ENCODE data around the gene ANKHD1. TPM values are rescaled to one million over a fixed set of nuclear protein-coding genes. Genes with fewer than 3 reads are reported as not detected.

The ANKHD1 gene
- total RNA-seq, 2 experiments from 2014 or later = 99.3 to 103 TPM

GRCh38 chr5:140563596-140563995 lies 162.0 kb downstream of the ANKHD1 start:
- intact Hi-C loops (cut with micrococcal nuclease) = loop anchor here (10.0 kb wide), 1 partner anchor 141 kb away; the partner anchor contains the start of gene ZMAT2
- ATAC-seq (no peak), DNase-seq (peak; percentile 25)
- Mint-ChIP-seq H3K4me3 (peak overlapping the region; percentile 88), H3K4me1 (ENCODE audit: low read depth) (peaks cover 45% of the 10 kb centered on the region), H3K27ac (peak overlapping the region; percentile 90), H3K27me3 (no peaks in the 10 kb centered on the region), H3K9me3 (no peaks in the 10 kb centered on the region), H3K36me3 (ENCODE audit: low read depth) (peaks cover 28% of the 10 kb centered on the region)
- CTCF ChIA-PET = interaction anchor here (0.9 to 1.5 kb wide), 2 partner anchors 11 to 13 kb away, joined by 3 to 5 read pairs; no protein-coding TSS in a partner anchor
- TF ChIP-seq, protein P1, sequence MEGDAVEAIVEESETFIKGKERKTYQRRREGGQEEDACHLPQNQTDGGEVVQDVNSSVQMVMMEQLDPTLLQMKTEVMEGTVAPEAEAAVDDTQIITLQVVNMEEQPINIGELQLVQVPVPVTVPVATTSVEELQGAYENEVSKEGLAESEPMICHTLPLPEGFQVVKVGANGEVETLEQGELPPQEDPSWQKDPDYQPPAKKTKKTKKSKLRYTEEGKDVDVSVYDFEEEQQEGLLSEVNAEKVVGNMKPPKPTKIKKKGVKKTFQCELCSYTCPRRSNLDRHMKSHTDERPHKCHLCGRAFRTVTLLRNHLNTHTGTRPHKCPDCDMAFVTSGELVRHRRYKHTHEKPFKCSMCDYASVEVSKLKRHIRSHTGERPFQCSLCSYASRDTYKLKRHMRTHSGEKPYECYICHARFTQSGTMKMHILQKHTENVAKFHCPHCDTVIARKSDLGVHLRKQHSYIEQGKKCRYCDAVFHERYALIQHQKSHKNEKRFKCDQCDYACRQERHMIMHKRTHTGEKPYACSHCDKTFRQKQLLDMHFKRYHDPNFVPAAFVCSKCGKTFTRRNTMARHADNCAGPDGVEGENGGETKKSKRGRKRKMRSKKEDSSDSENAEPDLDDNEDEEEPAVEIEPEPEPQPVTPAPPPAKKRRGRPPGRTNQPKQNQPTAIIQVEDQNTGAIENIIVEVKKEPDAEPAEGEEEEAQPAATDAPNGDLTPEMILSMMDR (IDR thresholded peaks at IDR 0.05) = no peak
- POLR2A ChIA-PET = interaction anchor here (0.7 to 5.9 kb wide), 6 partner anchors 10 to 161 kb away, joined by 3 to 38 read pairs (median 4); partner anchors contain the start of genes EIF4EBP3, IK and NDUFA2

DNA sequence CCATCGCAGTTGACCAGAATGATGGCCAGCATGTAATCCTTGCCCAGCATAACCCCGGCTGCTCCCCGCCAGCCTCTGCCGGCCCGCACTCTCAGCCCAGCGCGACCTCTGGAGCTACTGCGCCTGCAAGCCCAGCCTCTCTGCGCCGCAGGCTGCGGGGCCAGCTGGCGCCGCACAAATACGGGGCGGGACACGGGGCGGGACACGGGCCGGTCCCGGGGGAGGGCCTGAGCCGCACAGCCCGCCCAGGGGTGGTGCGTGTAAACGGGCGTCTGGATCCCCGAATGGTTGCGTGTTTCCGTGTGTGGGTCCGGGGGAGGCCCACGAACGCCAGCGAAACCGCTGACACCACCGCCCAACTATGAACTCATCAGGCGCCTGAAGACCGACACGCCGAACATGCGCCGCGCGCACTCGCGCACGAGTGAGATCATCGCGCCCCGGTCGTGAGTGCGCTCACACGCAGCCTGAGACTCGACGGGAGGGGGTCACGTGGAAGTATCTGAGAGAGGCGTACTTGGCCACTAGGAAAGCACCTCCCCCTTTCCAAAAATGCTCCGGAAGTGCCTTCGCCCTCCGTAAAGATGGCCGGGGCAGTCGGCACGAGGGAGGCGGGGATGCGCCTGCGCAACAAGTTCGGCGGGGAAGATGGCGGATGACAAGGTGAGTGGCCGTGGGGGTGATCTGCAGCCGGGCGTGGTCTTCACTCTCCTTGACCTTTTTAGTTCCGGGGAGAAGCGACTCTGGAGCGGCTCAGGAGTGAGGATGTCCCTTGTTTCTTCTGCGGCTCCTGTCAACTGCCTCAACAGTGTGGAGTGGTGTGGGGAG lies 162.8 kb downstream of the ANKHD1 start, which contains the start of the genes APBB3 and SLC35A4:
APBB3 (minus strand) TSS at position 403 of the 828 bp plus-strand sequence; CDS start at position 50, 353 bp downstream.
SLC35A4 (plus strand) TSS at position 633 of the 828 bp plus-strand sequence. CDS start 2,342 bp downstream, outside the sequence.
- CTCF ChIA-PET = interaction anchor here (1.0 to 2.6 kb wide), 4 partner anchors 13 to 74 kb away, joined by 3 to 12 read pairs (median 6); partner anchors contain the start of gene EIF4EBP3

DNA sequence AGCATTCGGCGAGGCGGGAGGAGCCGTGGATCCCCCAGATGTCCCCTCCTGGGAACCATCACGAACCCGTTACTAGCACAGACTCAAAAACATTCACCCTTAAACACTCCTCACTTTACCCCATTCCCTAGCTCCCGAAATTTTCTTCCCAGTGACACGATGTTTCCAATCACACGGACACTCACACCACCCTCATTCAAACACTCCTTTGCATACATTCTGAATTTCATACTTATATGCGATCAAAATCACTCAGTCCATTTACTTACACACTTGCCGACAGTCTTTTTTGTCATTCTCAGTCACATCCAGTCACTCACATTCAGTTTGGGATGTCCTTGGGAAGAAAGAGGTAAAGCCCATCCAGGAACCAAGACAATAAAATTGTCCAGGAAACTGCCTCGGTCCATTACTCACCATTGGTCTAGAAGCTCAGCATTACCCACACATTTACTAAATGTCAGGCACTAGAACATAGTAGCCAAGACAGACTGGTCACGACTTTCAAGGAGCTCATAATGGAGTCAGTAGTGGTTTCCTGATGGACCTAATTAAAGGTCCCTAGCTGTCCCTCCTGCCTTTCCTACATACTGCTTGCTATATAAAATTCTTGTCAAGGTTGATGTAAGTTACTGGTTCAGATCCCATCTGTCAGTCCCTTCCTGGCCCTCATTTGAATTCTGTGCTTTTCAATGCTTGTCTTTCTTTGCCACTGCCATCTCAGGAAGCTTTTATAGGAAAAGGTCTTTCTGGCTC lies 163.6 kb downstream of the ANKHD1 start:
- ATAC-seq = no peak
- TF ChIP-seq, protein P1 (IDR thresholded peaks at IDR 0.05) = no peak
- no peak for DNase-seq
- intact Hi-C loops (cut with micrococcal nuclease) = loop anchor here (10.0 kb wide), 1 partner anchor 140 kb away; the partner anchor contains the start of gene ZMAT2
- Mint-ChIP-seq H3K27me3 (no peaks in the 10 kb centered on the region), H3K4me3 (peak overlapping the region; percentile 88), H3K4me1 (ENCODE audit: low read depth) (peaks cover 56% of the 10 kb centered on the region), H3K9me3 (no peaks in the 10 kb centered on the region), H3K27ac (peak overlapping the region; percentile 89), H3K36me3 (ENCODE audit: low read depth) (peaks cover 30% of the 10 kb centered on the region)
- CTCF ChIA-PET = interaction anchor here (1.0 to 2.6 kb wide), 4 partner anchors 17 to 192 kb away, joined by 3 to 12 read pairs (median 6); partner anchors contain the start of gene EIF4EBP3
- POLR2A ChIA-PET = interaction anchor here (0.6 to 5.9 kb wide), 7 partner anchors 8 to 82 kb away, joined by 3 to 38 read pairs (median 3); partner anchors contain the start of genes EIF4EBP3, IK and NDUFA2

More for the DNA sequence above, 162.8 kb downstream of the ANKHD1 start, which contains the start of the genes APBB3 and SLC35A4:
- intact Hi-C loops (cut with micrococcal nuclease) = loop anchor here (10.0 kb wide), 1 partner anchor 140 kb away; the partner anchor contains the start of gene ZMAT2
- DNase-seq (peak; percentile 97), ATAC-seq (peak; percentile 95)
- Mint-ChIP-seq H3K9me3 (no peaks in the 10 kb centered on the region), H3K4me1 (ENCODE audit: low read depth) (peaks cover 54% of the 10 kb centered on the region), H3K4me3 (peak within 1 kb of the TSS; percentile 88), H3K27me3 (no peaks in the 10 kb centered on the region), H3K36me3 (ENCODE audit: low read depth) (peaks cover 30% of the 10 kb centered on the region), H3K27ac (peak within 1 kb of the TSS; percentile 90)
- TF ChIP-seq, protein P1 (IDR thresholded peaks at IDR 0.05) = no peak
- POLR2A ChIA-PET = interaction anchor here (0.6 to 5.9 kb wide), 10 partner anchors 10 to 162 kb away, joined by 3 to 38 read pairs (median 3); partner anchors contain the start of genes EIF4EBP3, IK and NDUFA2

DNA sequence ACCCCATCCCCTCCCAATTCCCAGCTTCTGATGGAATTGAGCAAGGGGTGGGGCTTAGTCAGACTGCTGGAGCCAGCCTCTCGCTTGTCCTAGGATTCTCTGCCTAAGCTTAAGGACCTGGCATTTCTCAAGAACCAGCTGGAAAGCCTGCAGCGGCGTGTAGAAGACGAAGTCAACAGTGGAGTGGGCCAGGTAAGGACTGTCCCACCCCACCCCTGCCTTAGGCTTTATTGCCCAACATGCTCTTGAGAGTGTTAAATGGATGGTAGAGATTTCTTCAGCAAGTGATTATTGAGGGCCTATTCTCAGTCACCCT lies 164.1 kb downstream of the ANKHD1 start:
- TF ChIP-seq, protein P1 (IDR thresholded peaks at IDR 0.05) = no peak
- peak overlapping the region; percentile 89 for H3K27ac Mint-ChIP-seq
- DNase-seq (no peak), ATAC-seq (no peak)
- CTCF ChIA-PET = interaction anchor here (1.0 to 2.6 kb wide), 4 partner anchors 18 to 193 kb away, joined by 3 to 12 read pairs (median 6); partner anchors contain the start of gene EIF4EBP3
- no peaks in the 10 kb centered on the region for H3K27me3 Mint-ChIP-seq
- POLR2A ChIA-PET = interaction anchor here (0.8 to 5.9 kb wide), 6 partner anchors 18 to 125 kb away, joined by 3 to 38 read pairs (median 4); partner anchors contain the start of genes EIF4EBP3, HARS1, HARS2 and IK
- intact Hi-C loops (cut with micrococcal nuclease) = loop anchor here (10.0 kb wide), 1 partner anchor 139 kb away; the partner anchor contains the start of gene ZMAT2
- H3K4me3 Mint-ChIP-seq = peak overlapping the region; percentile 88
- no peaks in the 10 kb centered on the region for H3K9me3 Mint-ChIP-seq
- peaks cover 58% of the 10 kb centered on the region for H3K4me1 Mint-ChIP-seq (ENCODE audit: low read depth)
- peaks cover 32% of the 10 kb centered on the region for H3K36me3 Mint-ChIP-seq (ENCODE audit: low read depth)
